GM18909 (cell line): ENCODE data around the gene ATXN3L.
"Not testable (repeated sequence)": the region's sequence is repeated elsewhere in the genome, so short reads cannot be mapped to it uniquely, and the experiment has no call there.

Experiments
- ATAC-seq: cut with Tn5 transposase; IDR thresholded peaks from one replicate; pipeline ENCODE4 v1.9.1; 2021; ENCODE audit warnings: mild to moderate bottlenecking; ENCODE audit not compliant: unreplicated experiment, poor library complexity

ATXN3L gene

DNA sequence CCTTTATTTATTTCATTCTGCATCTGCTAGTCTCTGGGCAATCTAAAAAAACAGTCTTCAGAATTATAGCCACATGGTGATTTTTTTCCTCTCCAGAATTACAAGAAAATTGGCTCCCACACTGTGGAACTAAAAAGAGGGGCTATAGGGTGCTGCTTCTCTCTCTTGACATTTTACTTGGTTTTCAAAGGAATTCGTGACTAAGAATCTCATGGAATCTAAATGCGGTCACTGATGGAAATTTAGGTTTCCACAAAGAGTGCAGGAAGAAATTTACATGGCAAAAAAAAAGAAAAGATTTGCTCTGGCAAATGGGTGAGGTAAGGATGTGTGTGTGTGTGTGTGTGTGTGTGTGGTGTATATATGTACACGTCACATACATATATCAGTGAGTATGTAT, 10.2 kb downstream of the ATXN3L start:
- ATAC-seq: no peak

DNA sequence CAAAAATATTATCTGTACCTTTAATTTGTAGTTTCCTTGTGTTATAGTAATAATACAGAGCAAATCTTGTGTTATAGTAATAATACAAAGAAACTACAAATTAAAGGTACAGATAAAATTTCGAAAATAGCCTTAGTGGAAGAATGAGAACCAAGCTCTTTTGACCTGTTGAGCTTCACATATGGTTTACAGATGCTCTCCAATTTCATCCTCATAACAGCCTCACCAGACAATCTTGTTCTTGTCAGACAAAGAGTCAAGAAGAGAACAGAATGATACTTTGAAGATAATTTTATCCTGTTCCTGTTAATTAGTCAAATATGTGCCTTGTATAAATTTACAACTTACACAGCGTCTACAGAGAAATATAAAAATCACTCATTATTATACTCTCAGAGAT, 12.8 kb downstream of the ATXN3L start:
- no peak for ATAC-seq

DNA sequence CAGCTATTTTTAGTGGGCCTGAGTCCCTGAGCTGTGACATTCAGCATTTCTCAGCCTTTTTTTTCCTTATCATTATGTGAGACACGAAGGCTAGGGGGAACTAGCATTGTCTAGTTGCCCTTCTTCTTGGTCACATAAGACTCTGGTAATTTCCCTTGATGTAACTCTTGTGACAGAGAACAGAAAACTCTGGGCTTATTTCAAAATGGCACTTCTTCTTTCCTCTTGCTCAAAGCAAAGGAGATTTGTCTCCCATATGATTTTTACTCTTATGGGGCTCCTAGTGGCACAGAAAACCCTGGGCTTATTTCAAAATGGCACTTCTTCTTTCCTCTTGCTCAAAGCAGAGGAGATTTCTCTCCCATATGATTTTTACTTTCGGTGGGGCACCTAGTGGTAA, 14.7 kb downstream of the ATXN3L start:
- ATAC-seq: no peak

DNA sequence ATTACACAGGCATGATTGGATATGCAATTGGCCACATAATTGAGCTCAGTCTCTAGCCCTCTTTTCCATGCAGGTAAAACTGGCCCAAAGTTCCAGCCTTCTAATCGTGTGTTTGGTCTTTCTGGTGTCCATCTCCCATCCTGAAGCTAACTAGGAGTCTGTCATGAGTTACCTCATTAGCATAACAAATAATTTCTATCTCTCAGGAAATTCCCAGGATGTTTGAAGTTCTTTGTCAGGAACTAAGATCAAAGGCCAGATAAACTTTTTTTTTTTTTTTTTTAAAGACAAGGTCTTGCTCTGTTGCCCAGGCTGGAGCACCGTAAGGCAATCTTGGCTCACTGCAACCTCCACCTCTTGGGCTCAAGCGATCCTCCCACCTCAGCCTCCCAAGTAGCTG, 15.8 kb downstream of the ATXN3L start:
- ATAC-seq: no peak

DNA sequence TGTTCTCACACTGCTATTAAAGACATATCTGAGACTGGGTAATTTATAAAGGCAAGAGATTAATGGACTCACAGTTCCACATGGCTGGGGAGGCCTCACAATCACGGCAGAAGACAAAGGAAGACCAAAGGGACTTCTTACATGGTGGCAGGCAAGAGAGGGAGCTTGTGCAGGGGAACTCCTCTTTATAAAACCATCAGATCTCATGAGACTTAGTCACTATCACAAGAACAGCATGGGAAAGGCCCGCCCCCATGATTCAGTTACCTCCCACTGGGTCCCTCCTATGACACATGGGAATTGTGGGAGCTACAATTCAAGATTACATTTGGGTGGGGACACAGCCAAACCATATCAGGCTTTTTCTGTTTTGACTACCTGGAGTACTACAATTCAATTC, 16.6 kb downstream of the ATXN3L start:
- ATAC-seq: not testable (repeated sequence)

DNA sequence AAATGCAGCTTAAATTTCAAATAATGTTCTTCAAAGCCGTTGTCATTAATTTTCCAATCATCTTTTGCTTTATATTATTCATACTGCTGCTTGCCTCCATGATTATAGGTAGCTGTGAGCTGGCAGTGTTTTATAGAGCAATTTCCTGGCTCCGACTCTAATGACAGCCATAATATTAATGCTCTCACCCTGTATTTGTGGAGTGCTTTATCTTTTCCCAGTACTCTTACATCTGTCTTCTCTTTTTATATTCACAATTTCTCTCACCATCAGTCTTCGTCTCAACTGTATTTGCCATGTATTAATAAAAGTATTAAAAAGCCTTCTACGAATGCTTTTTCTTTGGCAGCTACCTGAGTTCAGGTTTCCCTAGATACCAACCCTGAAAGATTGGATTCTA, 21.0 kb downstream of the ATXN3L start:
- ATAC-seq: no peak

DNA sequence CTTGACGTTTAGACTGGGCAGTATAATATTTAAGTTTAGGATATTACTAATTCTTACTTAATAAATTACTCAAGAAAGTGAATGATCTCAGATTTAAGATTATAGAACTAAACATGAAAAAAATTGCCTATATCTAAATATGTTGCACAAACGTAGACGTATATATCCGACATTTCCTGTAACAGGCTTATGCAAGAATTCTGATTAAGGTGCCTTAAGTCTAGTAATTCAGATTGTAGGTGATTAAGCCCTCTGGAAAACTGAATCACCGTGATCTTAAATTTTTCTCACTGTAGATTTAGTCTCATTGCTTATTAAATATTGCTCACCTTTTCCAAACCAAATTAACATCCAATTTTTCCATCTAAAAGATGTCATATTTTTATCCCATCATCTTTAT, 24.0 kb downstream of the ATXN3L start:
- no peak for ATAC-seq

DNA sequence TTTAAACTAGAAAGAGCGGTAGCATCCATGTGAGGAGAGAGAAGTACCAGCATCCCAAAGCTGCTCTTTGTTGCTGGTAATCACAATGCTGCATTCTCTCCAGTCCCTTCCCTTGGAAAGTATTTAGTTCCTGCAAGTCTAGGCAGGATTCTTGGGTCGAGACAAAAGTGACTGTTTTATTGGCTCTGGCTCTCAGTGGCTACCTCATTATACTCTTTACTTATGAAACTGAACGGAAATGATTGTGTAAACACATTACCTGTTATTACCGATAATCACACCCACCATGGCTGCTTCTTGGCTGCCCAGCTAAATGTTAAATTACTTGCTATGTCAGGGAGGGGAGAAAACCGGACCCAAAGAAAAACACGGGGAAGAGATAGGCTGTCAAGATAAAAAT, 26.2 kb downstream of the ATXN3L start:
- no peak for ATAC-seq

DNA sequence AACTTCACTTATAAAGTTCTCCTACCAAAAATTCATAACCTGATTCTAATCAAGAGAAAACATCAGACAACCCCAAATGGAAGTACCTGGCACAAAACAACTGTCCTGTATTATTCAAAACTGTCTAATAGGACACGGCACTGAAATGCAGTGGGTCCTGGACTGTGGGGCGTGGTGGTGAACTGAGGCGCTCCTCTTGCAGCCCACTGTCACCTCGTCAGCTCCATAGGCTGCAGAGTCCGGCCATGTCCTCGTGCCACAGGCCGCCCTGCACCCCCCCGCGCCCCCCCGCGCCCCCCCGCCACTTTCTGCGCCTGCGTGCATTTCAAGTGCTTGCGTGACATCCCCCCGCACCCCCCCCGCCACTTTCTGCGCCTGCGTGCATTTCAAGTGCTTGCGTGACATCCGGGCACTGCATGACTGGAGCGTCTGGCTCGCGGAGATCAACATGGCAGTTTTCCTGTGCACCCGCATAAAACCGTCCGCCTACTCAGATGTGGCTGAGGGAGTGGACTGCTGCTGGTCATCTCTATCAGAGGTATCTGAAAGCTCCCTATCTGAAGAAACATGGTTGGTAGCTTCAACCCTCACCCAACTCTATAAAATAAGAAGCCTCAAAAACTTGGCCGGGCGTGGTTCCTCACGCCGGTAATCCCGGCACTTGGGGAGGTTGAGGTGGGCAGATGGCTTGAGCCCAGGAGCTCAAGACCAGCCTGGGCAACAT, 28.8 kb downstream of the ATXN3L start:
- ATAC-seq: no peak

DNA sequence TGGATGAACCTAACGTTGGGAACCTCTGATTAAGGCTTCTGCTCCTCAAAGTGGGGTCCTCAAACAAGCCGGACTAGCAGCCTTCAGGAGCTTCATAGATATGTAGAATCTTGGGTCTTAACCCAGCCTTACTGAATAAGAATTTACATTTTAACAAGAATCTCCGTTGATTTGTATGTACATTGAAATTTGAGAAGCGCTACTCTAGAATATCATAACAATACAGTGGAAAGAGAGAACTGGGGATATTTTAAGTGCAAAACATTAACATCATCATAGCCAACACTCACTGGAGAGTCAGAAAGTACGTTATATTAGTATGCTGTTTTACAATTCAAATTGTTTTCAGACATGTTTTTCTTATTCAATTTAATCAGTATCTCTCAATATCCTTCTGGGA, 31.2 kb downstream of the ATXN3L start:
- ATAC-seq: no peak

DNA sequence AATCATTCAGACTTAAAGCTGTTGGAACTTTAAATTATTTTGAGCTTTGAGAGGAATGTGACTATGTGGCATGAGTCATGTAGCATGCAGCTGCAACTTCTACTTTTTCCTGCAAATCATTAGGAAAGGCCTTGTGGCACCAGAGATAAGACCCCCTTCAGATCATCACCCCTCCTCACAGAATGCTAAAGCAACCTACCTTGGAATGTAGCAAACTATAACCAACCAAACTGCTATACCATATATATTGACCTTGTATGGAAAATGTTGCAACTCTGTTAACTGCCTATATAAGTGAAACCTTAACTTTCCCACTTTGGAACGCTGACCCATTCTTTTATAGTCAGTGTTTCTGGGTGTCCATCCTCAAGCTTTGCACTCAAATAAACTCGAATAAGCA, 32.0 kb downstream of the ATXN3L start:
- no peak for ATAC-seq

DNA sequence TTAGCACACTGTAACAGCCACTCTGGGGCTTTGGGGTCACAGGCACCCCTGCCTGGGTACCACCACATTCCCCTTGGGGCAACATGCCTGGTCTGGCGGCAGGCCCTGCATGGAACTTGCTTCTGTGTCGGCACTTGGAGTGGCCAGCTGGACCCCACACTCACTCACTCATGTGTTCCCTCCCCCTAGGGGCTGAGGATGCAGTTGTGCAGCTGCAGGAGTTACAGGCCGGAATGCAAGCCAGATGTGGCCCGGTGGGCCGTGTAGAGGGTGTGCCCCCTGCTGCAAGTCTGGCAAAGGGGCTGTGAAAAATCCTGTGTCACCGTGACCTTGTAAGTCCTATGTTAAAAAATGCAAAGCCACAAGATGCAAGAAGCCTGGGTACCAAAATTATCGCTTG, 34.2 kb downstream of the ATXN3L start:
- ATAC-seq: no peak

DNA sequence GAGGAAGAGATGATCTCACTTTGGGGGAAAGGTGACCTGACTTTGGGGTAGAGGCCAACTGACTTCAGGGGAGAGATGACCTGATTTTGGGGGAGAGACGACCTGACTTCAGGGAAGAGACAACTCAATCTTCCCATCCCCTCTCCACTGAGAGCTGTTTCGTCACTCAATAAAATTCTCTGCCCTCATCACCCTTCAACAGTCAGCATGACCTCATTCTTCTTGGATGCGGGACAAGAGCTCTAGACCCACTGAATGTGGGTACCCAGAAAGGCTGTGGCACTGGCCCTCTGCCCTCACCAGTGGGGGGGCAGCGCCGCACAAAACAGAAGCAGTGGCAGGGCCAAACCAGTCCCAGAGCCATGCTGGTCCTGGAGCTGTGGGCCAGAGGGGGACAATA, 34.6 kb downstream of the ATXN3L start:
- ATAC-seq: no peak

DNA sequence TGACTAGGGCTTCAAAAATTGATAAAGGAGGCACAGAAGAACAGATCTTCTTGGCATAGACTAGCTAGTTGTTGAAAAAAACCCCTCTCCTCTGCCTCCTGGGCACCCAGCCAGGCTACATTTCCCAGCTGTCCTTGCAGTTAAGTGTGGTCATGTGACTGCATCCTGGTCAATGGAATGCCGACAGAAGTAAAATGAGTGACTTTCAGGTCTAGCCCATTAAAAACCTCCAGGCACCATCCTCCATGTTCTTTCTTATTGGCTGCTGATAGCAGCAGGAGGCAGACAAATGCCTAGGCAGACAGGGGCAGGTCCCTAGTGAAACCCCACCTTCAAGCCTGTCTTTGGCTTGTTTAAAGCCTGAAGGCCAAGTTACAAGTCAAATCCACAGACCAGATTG, 35.3 kb downstream of the ATXN3L start:
- no peak for ATAC-seq

DNA sequence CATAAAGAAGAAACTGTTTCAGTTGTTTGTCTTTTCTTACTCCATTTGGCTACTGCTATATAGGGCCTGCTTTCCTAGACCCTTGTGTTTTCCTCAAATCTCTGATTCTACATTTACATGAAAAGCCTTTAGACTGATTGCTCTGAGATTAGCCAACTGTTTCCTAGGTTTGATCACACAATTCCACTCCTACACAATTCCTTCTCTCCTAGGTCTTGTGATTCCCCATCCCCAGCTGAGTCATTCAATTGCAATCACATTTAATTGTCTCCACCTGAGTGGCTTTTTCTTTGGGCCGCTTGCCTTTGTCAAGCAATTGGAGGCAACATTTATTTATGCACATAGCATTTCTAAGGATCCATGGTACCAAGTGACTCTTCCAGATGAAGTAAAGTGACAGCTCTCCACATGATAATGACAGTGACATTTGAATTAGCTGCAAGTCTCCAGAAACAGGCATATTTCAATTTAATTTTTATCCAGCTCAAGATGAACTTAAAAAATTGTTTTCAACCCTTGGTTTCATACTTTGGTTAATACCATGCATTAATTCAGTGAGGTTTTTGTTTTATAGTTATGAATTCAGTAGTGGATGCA, 35.8 kb downstream of the ATXN3L start:
- ATAC-seq: no peak

DNA sequence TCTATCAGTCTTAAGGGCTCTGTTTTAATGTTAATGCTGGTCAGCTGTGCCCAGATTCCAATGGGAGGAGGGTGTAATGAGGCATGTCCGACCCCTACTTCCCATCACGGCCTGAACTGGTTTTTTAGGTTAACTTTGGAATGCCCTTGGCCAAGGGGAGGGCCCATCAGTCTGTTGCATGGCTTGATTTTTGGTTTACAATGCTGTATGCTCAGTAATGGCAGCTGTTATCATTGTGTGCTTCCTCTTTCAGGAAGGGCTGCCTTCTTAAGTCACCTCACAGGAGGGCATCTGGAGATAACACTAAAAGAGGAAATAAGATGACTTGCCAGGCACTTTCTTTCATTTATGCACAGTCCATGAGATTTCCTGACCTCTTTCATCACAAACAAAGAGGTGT, 36.3 kb downstream of the ATXN3L start:
- no peak for ATAC-seq

DNA sequence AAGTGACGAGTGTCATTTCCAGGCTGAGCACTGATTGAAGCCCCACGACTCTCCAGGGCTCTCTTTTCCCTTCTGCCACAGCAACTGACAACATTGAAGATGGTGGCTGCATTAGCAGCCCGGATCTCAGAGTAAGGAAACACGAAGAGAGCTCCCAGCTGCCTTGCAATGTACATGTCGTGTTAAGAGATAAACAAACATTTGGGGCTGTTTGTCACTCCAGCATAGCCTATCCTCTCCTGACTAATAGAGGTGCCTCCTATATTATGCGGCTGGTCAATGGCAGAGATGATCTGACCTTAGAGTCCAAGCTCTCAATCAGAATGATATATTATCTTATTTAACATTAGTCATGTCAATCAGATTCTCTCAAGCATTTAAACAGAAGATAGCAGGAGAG, 38.6 kb downstream of the ATXN3L start:
- no peak for ATAC-seq

DNA sequence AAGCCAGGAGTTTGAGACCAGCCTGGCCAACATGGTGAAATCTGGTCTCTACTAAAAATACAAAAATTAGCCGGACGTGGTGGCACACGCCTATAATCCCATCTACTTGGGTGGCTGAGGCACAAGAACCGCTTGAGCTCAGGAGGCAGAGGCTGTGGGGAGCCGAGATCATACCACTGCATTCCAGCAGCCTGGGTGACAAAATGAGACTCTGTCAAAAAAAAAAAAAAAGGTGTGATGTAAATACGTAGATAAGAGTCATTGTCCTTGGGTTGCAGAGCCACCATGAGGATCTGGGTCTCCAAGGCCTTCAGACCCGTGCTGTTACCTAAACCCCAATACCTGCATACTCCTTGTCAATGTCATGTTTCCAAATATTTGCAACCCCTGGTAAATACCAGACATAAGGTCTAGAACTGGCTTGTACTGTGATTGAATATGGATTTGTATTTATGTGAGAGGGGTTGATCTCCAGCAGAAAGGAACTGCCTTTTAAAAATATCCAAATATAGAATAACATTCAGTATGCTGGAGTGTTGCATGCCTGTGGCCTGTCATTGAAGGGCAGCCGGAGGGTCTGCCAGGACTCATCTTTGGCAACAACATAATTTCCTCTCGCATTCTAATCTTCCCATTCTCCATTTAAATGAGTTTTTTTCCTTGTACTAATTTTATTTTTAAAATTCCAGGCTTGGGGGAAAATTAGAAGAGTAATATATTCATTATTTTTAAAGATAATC, 40.4 kb downstream of the ATXN3L start:
- ATAC-seq: no peak

DNA sequence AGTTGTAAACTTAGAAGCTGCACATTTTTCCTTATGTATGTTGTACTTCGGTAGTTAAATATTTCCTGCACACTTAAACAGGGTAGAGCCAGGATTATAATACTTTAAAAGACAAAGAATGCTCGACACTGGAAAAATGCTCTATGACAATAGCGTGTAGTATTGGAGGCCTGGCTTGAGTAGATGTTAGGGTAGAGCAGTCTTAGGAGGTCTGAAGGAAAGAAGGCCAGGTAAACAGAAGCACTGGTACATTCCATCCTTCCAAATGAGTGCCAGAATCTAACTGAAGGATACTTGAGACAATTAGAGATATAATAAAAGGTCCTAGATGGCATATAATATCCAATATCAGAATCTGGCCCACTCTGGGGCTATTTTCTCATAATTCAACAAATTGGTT, 42.3 kb downstream of the ATXN3L start:
- no peak for ATAC-seq

DNA sequence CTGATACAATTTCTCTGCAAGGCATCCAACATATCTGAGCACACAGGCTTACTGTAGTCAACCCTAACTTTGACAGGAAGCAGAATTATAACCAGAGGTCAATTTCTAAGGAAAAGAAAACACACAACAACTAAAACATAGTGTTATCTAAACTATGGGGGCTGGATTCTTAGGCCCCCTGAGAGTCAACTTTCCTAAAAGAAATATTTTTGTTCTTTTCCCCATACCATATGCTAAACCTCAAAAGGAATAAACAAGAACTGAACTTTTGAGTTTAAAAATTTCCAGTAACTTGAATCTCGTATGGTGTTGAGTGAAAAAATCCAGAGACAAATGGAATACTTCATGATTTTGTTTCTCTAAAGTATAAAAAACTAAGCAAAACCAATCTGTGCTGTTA, 42.9 kb downstream of the ATXN3L start:
- ATAC-seq: no peak

DNA sequence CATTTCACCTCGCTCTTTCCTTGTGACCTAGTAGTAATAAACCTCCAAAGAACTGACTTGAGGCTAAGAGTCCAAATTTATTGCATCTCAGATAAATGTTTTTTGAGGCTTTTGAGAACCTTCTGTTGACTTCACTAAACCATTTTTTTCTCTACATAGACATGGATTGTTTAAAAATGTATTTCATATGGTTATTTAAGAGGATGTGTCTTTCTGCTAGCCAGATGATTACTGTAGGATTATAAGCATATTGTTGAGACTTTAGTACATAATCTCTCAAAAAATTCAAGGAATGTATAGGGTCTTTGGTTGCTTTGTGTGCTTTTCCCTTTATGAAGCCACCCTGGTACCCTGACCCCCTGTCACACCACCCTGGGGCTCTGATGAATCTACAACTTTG, 44.8 kb downstream of the ATXN3L start:
- no peak for ATAC-seq

DNA sequence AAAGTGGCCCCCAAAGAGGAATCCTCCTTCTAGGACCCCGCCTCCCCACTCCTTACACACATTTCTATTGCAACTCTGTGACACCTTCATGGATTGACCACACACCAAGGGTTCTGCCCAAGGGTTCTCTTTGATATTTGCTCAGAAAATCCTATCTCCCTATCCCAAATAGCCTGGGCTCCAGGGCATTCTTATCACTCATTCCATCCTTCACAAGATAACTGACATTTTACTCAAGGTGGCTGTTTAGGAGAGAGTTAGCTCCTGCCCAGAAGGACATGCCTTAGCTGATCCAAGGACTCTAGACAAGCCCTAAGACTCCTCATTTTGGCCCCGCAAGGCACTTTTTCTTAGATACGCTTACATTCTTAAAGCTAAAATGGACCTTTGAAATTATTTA, 47.4 kb downstream of the ATXN3L start:
- ATAC-seq: no peak
